ENCODE results near the gene UNC5CL.

Gene UNC5CL

GRCh38 chr6:41047745-41048732 lies 9.0 kb upstream of the UNC5CL start:
- TF ChIP-seq CTCF (conservative IDR thresholded peaks at IDR 0.05; ENCODE audit: control insufficient read depth, insufficient read depth, low read depth, low read length): no peak
- H3K4me3 ChIP-seq (ENCODE audit: control insufficient read depth, low read depth, low read length): no peak overlapping the region
- no peak for DNase-seq (ENCODE audit: low read depth)

GRCh38 chr6:41047306-41047705 lies 8.3 kb upstream of the UNC5CL start:
- DNase-seq (ENCODE audit: low read depth): no peak
- no peak for TF ChIP-seq CTCF (conservative IDR thresholded peaks at IDR 0.05; ENCODE audit: control insufficient read depth, insufficient read depth, low read depth, low read length)

GRCh38 chr6:41046084-41046483 lies 7.1 kb upstream of the UNC5CL start:
- DNase-seq (ENCODE audit: low read depth): no peak
- TF ChIP-seq CTCF (conservative IDR thresholded peaks at IDR 0.05; ENCODE audit: control insufficient read depth, insufficient read depth, low read depth, low read length): no peak
- no peak overlapping the region for H3K4me3 ChIP-seq (ENCODE audit: control insufficient read depth, low read depth, low read length)

More at GRCh38 chr6:41047306-41047705, 8.3 kb upstream of the UNC5CL start:
- H3K4me3 ChIP-seq (ENCODE audit: control insufficient read depth, low read depth, low read length): no peak overlapping the region

- no peak for DNase-seq (ENCODE audit: low read depth)
- no peak for TF ChIP-seq CTCF (conservative IDR thresholded peaks at IDR 0.05; ENCODE audit: control insufficient read depth, insufficient read depth, low read depth, low read length)
Observed at GRCh38 chr6:41045664-41046063, 6.6 kb upstream of the UNC5CL start.

GRCh38 chr6:41043151-41043550 lies 4.1 kb upstream of the UNC5CL start:
- no peak for DNase-seq (ENCODE audit: low read depth)
- TF ChIP-seq CTCF (conservative IDR thresholded peaks at IDR 0.05; ENCODE audit: control insufficient read depth, insufficient read depth, low read depth, low read length): no peak
- no peak overlapping the region for H3K4me3 ChIP-seq (ENCODE audit: control insufficient read depth, low read depth, low read length)

More at GRCh38 chr6:41045664-41046063, 6.6 kb upstream of the UNC5CL start:
- H3K4me3 ChIP-seq (ENCODE audit: control insufficient read depth, low read depth, low read length): no peak overlapping the region

- DNase-seq (ENCODE audit: low read depth): no peak
- no peak within 1 kb of the TSS for H3K4me3 ChIP-seq (ENCODE audit: control insufficient read depth, low read depth, low read length)
- TF ChIP-seq CTCF (conservative IDR thresholded peaks at IDR 0.05; ENCODE audit: control insufficient read depth, insufficient read depth, low read depth, low read length): no peak
Observed at GRCh38 chr6:41042226-41043055, 3.4 kb upstream of the UNC5CL start, which contains the start of gene TSPO2. TSPO2 (plus strand) TSS chr6:41042467; CDS start chr6:41042986, 519 bp downstream.
